HL-60 (cell line): ENCODE results near the gene CELF2.

ENCODE experiments used
- CTCF ChIP-seq: IDR thresholded peaks from one replicate; pipeline ENCODE4 v1.5.1; 2011; ENCODE audit warnings: low read length, control low read depth, inconsistent platforms; ENCODE audit not compliant: insufficient read depth
- GABPA ChIP-seq: IDR thresholded peaks from 2 replicates; pipeline ENCODE4 v1.6.1; 2012; ENCODE audit warnings: low read depth
- POLR2AphosphoS5 ChIP-seq: IDR thresholded peaks from 2 replicates; pipeline ENCODE4 v1.6.1; 2012; ENCODE audit warnings: low read depth

DNA sequence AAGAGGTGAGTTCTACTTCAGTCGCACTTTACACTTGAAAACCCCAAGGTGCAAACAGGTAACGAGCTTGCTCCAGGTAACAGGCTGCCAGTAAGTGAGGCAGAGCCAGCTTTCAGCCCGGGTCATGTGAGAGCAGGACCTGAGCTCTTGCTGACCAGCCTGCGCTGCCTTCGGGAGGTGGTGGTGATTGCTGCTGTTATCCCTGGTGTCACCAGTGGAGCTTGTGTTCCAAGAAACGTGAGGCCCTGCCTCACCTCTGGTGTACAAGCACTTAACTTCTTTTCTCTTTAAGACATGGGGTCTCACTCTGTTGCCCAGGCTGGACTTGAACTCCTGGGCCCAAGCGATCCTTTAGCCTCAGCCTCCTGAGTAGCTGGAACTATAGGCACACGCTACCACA lies 265.0 kb downstream of the CELF2 start:
- TF ChIP-seq CTCF: no peak
- no peak for TF ChIP-seq POLR2AphosphoS5
- no peak for TF ChIP-seq GABPA
